ENCODE measurements around the gene PCCB.
A peak's percentile ranks its signal among the peaks of the same experiment; 100 is the strongest.

Gene PCCB

DNA sequence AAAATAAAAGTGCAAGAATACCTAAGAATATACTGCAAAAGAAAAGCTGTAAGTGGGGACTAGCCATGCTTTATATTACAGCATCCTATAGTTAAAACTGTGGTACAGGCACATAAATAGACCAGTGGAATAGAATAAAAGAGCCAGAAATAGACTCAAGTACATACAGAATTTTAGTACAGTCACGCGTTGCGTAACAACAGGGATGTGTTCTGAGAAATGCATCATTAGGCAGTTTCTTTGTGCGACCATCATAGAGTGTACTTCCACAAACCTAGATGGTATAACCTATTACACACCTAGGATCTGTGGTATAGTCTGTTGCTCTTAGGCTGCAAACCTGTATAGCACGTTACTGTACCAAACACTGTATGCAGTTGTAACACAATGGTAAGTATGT lies 61.8 kb downstream of the PCCB start:
- no peak overlapping the region for H3K4me3 ChIP-seq (ENCODE audit: low read depth, low read length)
- TF ChIP-seq, protein P1, sequence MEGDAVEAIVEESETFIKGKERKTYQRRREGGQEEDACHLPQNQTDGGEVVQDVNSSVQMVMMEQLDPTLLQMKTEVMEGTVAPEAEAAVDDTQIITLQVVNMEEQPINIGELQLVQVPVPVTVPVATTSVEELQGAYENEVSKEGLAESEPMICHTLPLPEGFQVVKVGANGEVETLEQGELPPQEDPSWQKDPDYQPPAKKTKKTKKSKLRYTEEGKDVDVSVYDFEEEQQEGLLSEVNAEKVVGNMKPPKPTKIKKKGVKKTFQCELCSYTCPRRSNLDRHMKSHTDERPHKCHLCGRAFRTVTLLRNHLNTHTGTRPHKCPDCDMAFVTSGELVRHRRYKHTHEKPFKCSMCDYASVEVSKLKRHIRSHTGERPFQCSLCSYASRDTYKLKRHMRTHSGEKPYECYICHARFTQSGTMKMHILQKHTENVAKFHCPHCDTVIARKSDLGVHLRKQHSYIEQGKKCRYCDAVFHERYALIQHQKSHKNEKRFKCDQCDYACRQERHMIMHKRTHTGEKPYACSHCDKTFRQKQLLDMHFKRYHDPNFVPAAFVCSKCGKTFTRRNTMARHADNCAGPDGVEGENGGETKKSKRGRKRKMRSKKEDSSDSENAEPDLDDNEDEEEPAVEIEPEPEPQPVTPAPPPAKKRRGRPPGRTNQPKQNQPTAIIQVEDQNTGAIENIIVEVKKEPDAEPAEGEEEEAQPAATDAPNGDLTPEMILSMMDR (conservative IDR thresholded peaks at IDR 0.05; ENCODE audit: low read depth, low read length), result no peak
- peak; percentile 9 for DNase-seq (ENCODE audit: low read depth)

DNA sequence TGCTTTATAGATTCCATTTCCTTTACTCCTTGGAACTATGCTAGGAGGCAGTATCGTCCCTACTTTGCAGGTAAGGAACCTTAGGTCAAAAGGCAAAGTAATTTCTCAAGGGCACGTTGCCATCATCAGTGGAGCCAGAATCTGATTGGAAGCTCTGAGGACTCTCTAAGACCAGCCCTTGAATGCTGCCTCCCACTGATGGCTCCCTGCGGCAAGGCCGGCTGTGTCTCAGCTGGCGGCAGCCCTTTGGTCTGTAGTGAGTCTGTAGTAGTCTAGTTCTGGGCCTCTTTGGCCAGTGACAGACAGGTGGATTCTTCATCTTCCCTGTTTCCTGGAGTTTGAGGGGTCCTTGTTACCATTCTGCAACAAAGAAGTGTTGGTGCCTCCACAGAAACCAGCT lies 76.2 kb downstream of the PCCB start:
- no peak for DNase-seq (ENCODE audit: low read depth)

DNA sequence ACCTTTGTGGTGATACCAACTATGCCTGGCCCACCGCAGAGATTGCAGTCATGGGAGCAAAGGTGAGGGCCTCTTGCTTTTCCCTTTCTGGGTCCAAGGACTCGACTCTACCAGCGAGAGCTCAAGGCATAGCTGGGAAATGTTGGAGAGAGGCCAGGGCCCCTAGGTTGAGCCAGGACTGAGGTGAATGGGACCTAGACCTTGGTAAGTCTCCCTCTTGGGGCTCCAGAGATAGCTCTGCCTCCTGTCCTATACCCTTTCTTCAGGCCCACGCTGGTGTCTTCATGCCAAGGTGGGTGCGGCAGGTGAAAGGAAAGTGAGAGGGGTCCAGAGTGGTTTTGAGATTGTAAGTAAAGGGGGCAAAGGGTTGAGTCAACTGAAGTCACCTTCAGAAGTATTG lies 77.5 kb downstream of the PCCB start:
- TF ChIP-seq, protein P1 (conservative IDR thresholded peaks at IDR 0.05; ENCODE audit: low read depth, low read length), result no peak
- H3K4me3 ChIP-seq (ENCODE audit: low read depth, low read length), result no peak overlapping the region
- no peak for DNase-seq (ENCODE audit: low read depth)

More for the DNA sequence above, 76.2 kb downstream of the PCCB start:
- TF ChIP-seq, protein P1 (conservative IDR thresholded peaks at IDR 0.05; ENCODE audit: low read depth, low read length), result no peak
- no peak overlapping the region for H3K4me3 ChIP-seq (ENCODE audit: low read depth, low read length)

DNA sequence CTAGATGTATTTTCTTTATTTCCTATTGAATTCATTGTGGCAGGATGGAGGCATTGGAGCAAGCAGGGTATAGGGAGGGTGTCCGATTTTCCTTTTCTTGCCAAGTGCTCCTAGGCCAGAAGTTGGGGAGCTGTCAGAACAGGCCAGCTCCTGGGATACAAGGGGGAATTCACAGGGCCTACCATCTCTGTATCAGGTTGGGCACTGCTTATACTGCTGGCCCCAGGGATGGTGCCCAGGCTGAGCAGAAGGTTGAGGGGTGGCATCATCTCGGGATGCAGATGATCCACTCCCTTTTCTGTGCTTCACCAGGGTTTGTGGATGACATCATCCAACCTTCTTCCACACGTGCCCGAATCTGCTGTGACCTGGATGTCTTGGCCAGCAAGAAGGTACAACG lies 79.5 kb downstream of the PCCB start:
- no peak for DNase-seq (ENCODE audit: low read depth)
- no peak overlapping the region for H3K4me3 ChIP-seq (ENCODE audit: low read depth, low read length)
- TF ChIP-seq, protein P1 (conservative IDR thresholded peaks at IDR 0.05; ENCODE audit: low read depth, low read length), result no peak

DNA sequence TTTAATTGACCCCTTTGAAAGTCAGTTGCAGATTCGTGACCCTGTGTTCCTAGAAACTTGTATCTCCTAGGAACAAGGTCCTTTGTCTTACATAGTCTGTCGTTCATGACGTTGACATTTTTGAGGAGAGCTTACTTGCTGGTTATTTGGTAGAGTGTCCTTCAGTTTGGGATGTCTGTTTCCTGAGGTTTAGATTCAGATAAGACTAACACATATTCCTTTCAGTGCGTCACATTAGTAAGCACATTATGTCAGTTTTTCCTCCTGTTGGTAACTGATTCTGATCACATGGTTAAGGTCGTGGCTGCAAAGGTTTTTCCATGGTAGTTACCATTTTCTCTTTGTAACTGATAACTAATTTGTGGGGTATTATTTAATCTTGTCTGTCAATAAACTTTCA lies 80.8 kb downstream of the PCCB start:
- TF ChIP-seq, protein P1 (conservative IDR thresholded peaks at IDR 0.05; ENCODE audit: low read depth, low read length), result no peak
- no peak for DNase-seq (ENCODE audit: low read depth)
- H3K4me3 ChIP-seq (ENCODE audit: low read depth, low read length), result no peak overlapping the region

DNA sequence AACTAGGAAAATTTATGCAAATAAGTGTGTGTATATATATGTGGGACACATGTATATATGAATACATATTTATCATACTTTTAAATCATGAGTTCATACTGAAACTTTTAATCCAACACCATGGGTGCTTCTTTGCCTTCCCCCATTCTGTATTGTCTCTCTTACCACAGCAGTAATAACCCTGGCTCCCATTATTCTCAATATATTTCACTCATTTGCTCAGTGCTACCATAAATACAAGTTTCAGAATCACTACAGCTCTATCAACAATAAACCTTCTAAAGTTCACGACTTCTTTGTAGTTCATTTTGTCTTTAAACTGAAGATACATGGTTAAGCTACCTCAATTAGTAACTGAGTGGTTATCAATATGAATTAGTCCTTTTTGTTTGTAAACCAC lies 82.2 kb downstream of the PCCB start:
- TF ChIP-seq, protein P1 (conservative IDR thresholded peaks at IDR 0.05; ENCODE audit: low read depth, low read length), result no peak
- no peak for DNase-seq (ENCODE audit: low read depth)
- no peak overlapping the region for H3K4me3 ChIP-seq (ENCODE audit: low read depth, low read length)

DNA sequence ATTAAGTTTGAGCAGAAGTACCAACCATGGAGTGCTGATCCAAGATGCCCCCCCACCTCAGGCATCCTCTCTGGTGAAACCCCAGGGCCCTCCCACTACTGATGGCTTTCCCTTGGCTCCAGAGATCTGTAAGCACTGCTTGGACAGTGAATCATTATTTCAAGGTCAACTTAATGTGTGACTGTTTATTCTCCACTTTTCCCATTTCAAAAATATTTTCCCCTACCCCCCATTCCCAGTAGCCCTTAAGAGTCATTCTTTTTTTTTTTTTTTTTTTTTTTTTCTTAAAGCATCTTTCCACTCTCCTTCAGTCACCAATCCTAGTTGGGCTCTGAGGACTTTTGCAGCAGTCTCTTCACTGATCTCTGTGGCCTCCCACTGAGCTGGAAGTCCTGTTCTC lies 82.6 kb downstream of the PCCB start:
- DNase-seq (ENCODE audit: low read depth), result peak; percentile 57
- TF ChIP-seq, protein P1 (conservative IDR thresholded peaks at IDR 0.05; ENCODE audit: low read depth, low read length), result no peak
- no peak overlapping the region for H3K4me3 ChIP-seq (ENCODE audit: low read depth, low read length)

Measured in choroid plexus epithelial cell (primary cell).